K562 (cell line): ENCODE measurements around the gene ARHGAP28. TPM values are rescaled to one million over a fixed set of nuclear protein-coding genes. Genes with fewer than 3 reads are reported as not detected.

Source experiments
- ATAC-seq: fragments of 200-7000 bp; cut with Tn5 transposase; 3 replicates; pipeline ENCODE4 v1.9.1; 2020; ENCODE audit warnings: moderate library complexity
- BruUV-seq: library from RNA; stranded (reverse); fragments of 400-500 nt; replicated peaks from 2 replicates; lab custom pipeline; 2021; lab: Mats Ljungman, UMichigan
- CTCF ChIA-PET: fragments of 300-600 bp; formaldehyde crosslinking; extraction: SDS; loops from one replicate; lab custom pipeline; 2021; ENCODE audit warnings: low intra/inter-chr PET ratio; lab: Yijun Ruan, JAX
- POLR2A ChIA-PET: fragments of 300-600, 350-650 bp; sonication (Branson Sonifier 250); formaldehyde crosslinking; extraction: SDS; loops from one replicate; lab custom pipeline; 2021; ENCODE audit warnings: antibody characterized with exemption, inconsistent platforms; lab: Yijun Ruan, JAX
- DNase-seq, 4 experiments: peaks; one replicate each; pipeline versions ENCODE4 v3.0.0 to v3.0.0-alpha.2; 2011 to 2018; ENCODE audit warnings: low spot score in 3 of 4, mixed read lengths in 3 of 4; ENCODE audit errors: extremely low read depth in 1 of 4
- FAIRE-seq: peaks from 2 replicates; lab custom pipeline; 2011; peaks lifted over from hg19 to GRCh38; lab: Jason Lieb, UNC
- H2AFZ ChIP-seq: 2 replicates; pipeline ENCODE4 v1.6.0; 2011; ENCODE audit warnings: low read depth, low read length, control low read depth, inconsistent platforms
- H3K27ac ChIP-seq: fragments of 200-600 bp; 3 replicates; pipeline ENCODE4 v1.8.0; 2011; ENCODE audit warnings: low read depth, mild to moderate bottlenecking, control low read depth, inconsistent platforms, low read length, moderate library complexity, mixed read lengths; ENCODE audit errors: extremely low read depth
- H3K27me3 ChIP-seq, 2 experiments: fragments of 300-600 bp in 1 of 2; 2 replicates in 1 of 2; 3 replicates in 1 of 2; pipeline versions ENCODE4 v1.6.0 to v1.8.0; 2011; ENCODE audit warnings: inconsistent platforms in 2 of 2, low read length in 2 of 2, mild to moderate bottlenecking in 1 of 2, mixed read lengths in 1 of 2, moderate library complexity in 1 of 2; ENCODE audit not compliant: control insufficient read depth in 2 of 2, insufficient read depth in 2 of 2
- H3K36me3 ChIP-seq: fragments of 300-600 bp; 3 replicates; pipeline ENCODE4 v1.8.0; 2011; ENCODE audit warnings: mild to moderate bottlenecking, low read length, inconsistent platforms; ENCODE audit not compliant: control insufficient read depth, insufficient read depth
- H3K4me1 ChIP-seq, 2 experiments: fragments of 200-600 bp in 1 of 2; replicated peaks in 1 of 2; 2 replicates in 1 of 2; 3 replicates in 1 of 2; pipeline versions ENCODE4 v1.5.1 to v1.8.0; 2011; ENCODE audit warnings: inconsistent platforms in 2 of 2, low read length in 2 of 2, mild to moderate bottlenecking in 1 of 2, mixed read lengths in 1 of 2, moderate library complexity in 1 of 2; ENCODE audit not compliant: control insufficient read depth in 2 of 2, insufficient read depth in 2 of 2
- H3K4me2 ChIP-seq: 2 replicates; pipeline ENCODE4 v1.6.1; 2011; ENCODE audit warnings: low read length, control low read depth, inconsistent platforms, mixed read lengths; ENCODE audit not compliant: insufficient read depth
- H3K4me3 ChIP-seq: fragments of 200-600 bp; sonication (generic), shearing (Covaris generic); 2 replicates; pipeline ENCODE4 v1.5.1; 2016; ENCODE audit warnings: control low read depth, inconsistent platforms
- H3K79me2 ChIP-seq: fragments of 200-600 bp; 3 replicates; pipeline ENCODE4 v1.8.0; 2011; ENCODE audit warnings: low read length, inconsistent platforms; ENCODE audit not compliant: control insufficient read depth, insufficient read depth
- H3K9ac ChIP-seq, 2 experiments: 2 replicates each; pipeline versions ENCODE4 v1.6.0 to v1.6.1; 2011; ENCODE audit warnings: low read depth in 2 of 2, low read length in 2 of 2, control low read depth in 1 of 2, inconsistent platforms in 1 of 2, mild to moderate bottlenecking in 1 of 2, mixed read lengths in 1 of 2; ENCODE audit not compliant: insufficient read depth in 1 of 2
- H3K9me1 ChIP-seq: one replicate; pipeline ENCODE4 v1.6.0; 2011; ENCODE audit warnings: inconsistent platforms, mild to moderate bottlenecking, low read length, moderate library complexity; ENCODE audit not compliant: control insufficient read depth, insufficient read depth
- H3K9me3 ChIP-seq: replicated peaks from 2 replicates; pipeline ENCODE4 v1.5.1; 2011; ENCODE audit warnings: low read depth, low read length, inconsistent platforms; ENCODE audit not compliant: control insufficient read depth, insufficient read depth
- H4K20me1 ChIP-seq: replicated peaks from 2 replicates; pipeline ENCODE4 v1.6.1; 2011; ENCODE audit warnings: low read length, inconsistent platforms, mixed read lengths; ENCODE audit not compliant: control insufficient read depth, insufficient read depth
- ARID2 ChIP-seq: fragments of 450-650 bp; IDR thresholded peaks from 2 replicates; pipeline ENCODE4 v1.6.1; 2017; ENCODE audit warnings: antibody characterized with exemption, mild to moderate bottlenecking
- HDAC1 ChIP-seq, 2 experiments: fragments of 450-650 bp; IDR thresholded peaks; 2 replicates each; pipeline ENCODE4 v1.6.1; 2016 to 2017; ENCODE audit warnings: inconsistent platforms in 1 of 2, mild to moderate bottlenecking in 1 of 2, moderate library complexity in 1 of 2
- HDAC8 ChIP-seq: fragments of 450-650 bp; IDR thresholded peaks from 2 replicates; pipeline ENCODE4 v1.6.1; 2016; ENCODE audit warnings: mild to moderate bottlenecking, missing genetic modification characterization, moderate library complexity, missing compliant biosample characterization
- KAT8 ChIP-seq: fragments of 450-650 bp; IDR thresholded peaks from 2 replicates; pipeline ENCODE4 v1.6.1; 2016; ENCODE audit warnings: low read depth, mild to moderate bottlenecking
- RAD21 ChIP-seq, 2 experiments: fragments of 250-450 bp in 1 of 2; fragments of 450-650 bp in 1 of 2; sonication (Bioruptor Pico) in 1 of 2; formaldehyde crosslinking in 1 of 2; IDR thresholded peaks in 1 of 2; conservative IDR thresholded peaks in 1 of 2; 2 replicates each; pipeline versions ENCODE4 v1.4.0 to v1.8.0; 2020 to 2022; ENCODE audit warnings: mild to moderate bottlenecking in 2 of 2, moderate library complexity in 1 of 2
- RAD51 ChIP-seq: fragments of 450-650 bp; IDR thresholded peaks from 2 replicates; pipeline ENCODE4 v1.7.1; 2016; ENCODE audit warnings: low read depth, mild to moderate bottlenecking, borderline replicate concordance
- TAF7 ChIP-seq: fragments of 450-650 bp; IDR thresholded peaks from 2 replicates; pipeline ENCODE4 v1.6.1; 2016; ENCODE audit warnings: missing genetic modification characterization, missing compliant biosample characterization
- TOE1 ChIP-seq, 2 experiments: fragments of 450-650 bp in 1 of 2; sonication (generic) in 1 of 2; formaldehyde crosslinking in 1 of 2; IDR thresholded peaks; 2 replicates each; pipeline versions ENCODE4 v1.7.1 to v1.8.0; 2016 to 2022; ENCODE audit warnings: borderline replicate concordance in 2 of 2, mild to moderate bottlenecking in 2 of 2, antibody characterized with exemption in 1 of 2, inconsistent platforms in 1 of 2, low read depth in 1 of 2, missing genetic modification reagents in 1 of 2, moderate library complexity in 1 of 2
- ZBTB33 ChIP-seq: sonication (generic); formaldehyde crosslinking; IDR thresholded peaks from 2 replicates; pipeline ENCODE4 v1.8.1; 2023; ENCODE audit warnings: mild to moderate bottlenecking, missing genetic modification reagents
- ZBTB8A ChIP-seq: fragments of 450-650 bp; IDR thresholded peaks from 2 replicates; pipeline ENCODE4 v1.6.1; 2018; ENCODE audit warnings: mild to moderate bottlenecking, moderate library complexity; ENCODE audit not compliant: partially characterized antibody
- ZNF551 ChIP-seq: fragments of 250-450 bp; sonication (Bioruptor Pico); IDR thresholded peaks from 2 replicates; pipeline ENCODE4 v1.5.0; 2021; ENCODE audit warnings: mild to moderate bottlenecking, moderate library complexity
- ZNF696 ChIP-seq: fragments of 250-450 bp; sonication (Bioruptor Pico); conservative IDR thresholded peaks from 2 replicates; pipeline ENCODE4 v1.4.0; 2020; ENCODE audit warnings: mild to moderate bottlenecking, moderate library complexity
- ZNF75A ChIP-seq: fragments of 450-650 bp; formaldehyde crosslinking; IDR thresholded peaks from 2 replicates; pipeline ENCODE4 v1.4.0; 2020; ENCODE audit warnings: mild to moderate bottlenecking
- WGBS: fragments of 100-300 bp; shearing (Covaris generic); methylation state at CpG from one replicate; pipeline ENCODE4 v1.1.6; 2016; ENCODE audit warnings: low coverage, mixed read lengths; ENCODE audit not compliant: insufficient coverage; ENCODE audit errors: missing lambda C conversion rate; 5-methylcytosine and 5-hydroxymethylcytosine counted together
- in situ Hi-C: fragments of 300-500 bp; cut with MboI; formaldehyde crosslinking; loops from 4 replicates; pipeline ENCODE4 v1.15.0; 2018; ENCODE audit warnings: inconsistent platforms, mixed read lengths
- intact Hi-C: fragments of 100-400 bp; cut with micrococcal nuclease; formaldehyde crosslinking; loops from 2 replicates; pipeline ENCODE4 v1.14.2; 2022
- polyA plus RNA-seq, 8 experiments: library from polyadenylated mRNA; depleted of rRNA in 4 of 8; stranded (reverse) in 5 of 8; unstranded in 3 of 8; fragments of >200 nt; fragmentation: Nextera tagmentation in 2 of 8; fragmentation: Illumina TruSeq in 1 of 8; extraction: Ambion mirVana in 2 of 8; extraction: Trizol in 1 of 8; gene quantifications; 2 replicates each; pipeline versions ENCODE4 v1.2.1 to v1.2.3, GENCODE V29; 2011 to 2014; ENCODE audit warnings: inconsistent platforms in 1 of 8, missing spikeins in 1 of 8
- total RNA-seq, 7 experiments: library from RNA; depleted of rRNA in 6 of 7; stranded (reverse); fragments of >200 nt in 6 of 7; fragmentation: Illumina TruSeq in 2 of 7; extraction: Trizol in 2 of 7; gene quantifications; 2 replicates each; pipeline versions ENCODE4 v1.2.1 to v1.2.3, GENCODE V29; 2011 to 2021; ENCODE audit warnings: low replicate concordance in 1 of 7
- TF ChIP-seq, protein P1 (sequence below): sonication (generic); formaldehyde crosslinking; IDR thresholded peaks from 2 replicates; pipeline ENCODE4 v1.8.1; 2022; ENCODE audit warnings: missing genetic modification reagents

The ARHGAP28 gene
- total and polyA plus RNA-seq, 9 of the 15 experiments (the other 6 are each of a cell fraction or from before 2014, with no cell fraction given): 0.93 to 5.9 (median 5.0) TPM

- FAIRE-seq: no peak
- CTCF ChIA-PET: no interaction called here
- Histone ChIP-seq H2AFZ (no peak overlapping the region), H3K36me3 (no peaks in the 10 kb centered on the region), H3K9ac (no peak overlapping the region), H3K27ac (no peak overlapping the region), H4K20me1 (no peaks in the 10 kb centered on the region), H3K4me3 (no peak overlapping the region), H3K4me2 (no peak overlapping the region), H3K27me3 (peaks cover 0 to 10% of the 10 kb centered on the region in 2 experiments; a peak in 1 of 5 replicates), H3K9me3 (no peaks in the 10 kb centered on the region), H3K79me2 (no peaks in the 10 kb centered on the region), H3K4me1 (no peaks in the 10 kb centered on the region), H3K9me1 (no peaks in the 10 kb centered on the region)
- no TSS peak for BruUV-seq
- DNase-seq: no peak
- POLR2A ChIA-PET: interaction anchor here (1.0 kb wide), 1 partner anchor 16 kb away, joined by 3 read pairs; no protein-coding TSS in a partner anchor
- ATAC-seq: no peak
- TF ChIP-seq HDAC1 (IDR thresholded peaks at IDR 0.05) (no peak), HDAC8 (tag) (no peak), TOE1 (IDR thresholded peaks at IDR 0.05; ENCODE audit: borderline replicate concordance) (no peak), TOE1 (CRISPR knock-in tag; IDR thresholded peaks at IDR 0.05; ENCODE audit: borderline replicate concordance, low read depth) (no peak), RAD21 (CRISPR knock-in tag; conservative IDR thresholded peaks at IDR 0.05 in 1 of 2, IDR thresholded peaks at IDR 0.05 in 1 of 2) (no peak), TAF7 (tag) (no peak), RAD51 (no peak), ZBTB33 (CRISPR knock-in tag) (no peak), ZNF75A (CRISPR knock-in tag) (no peak), ZNF551 (CRISPR knock-in tag) (no peak), KAT8 (no peak), ARID2 (no peak), ZNF696 (CRISPR knock-in tag) (no peak), ZBTB8A (no peak)
- TF ChIP-seq, protein P1, sequence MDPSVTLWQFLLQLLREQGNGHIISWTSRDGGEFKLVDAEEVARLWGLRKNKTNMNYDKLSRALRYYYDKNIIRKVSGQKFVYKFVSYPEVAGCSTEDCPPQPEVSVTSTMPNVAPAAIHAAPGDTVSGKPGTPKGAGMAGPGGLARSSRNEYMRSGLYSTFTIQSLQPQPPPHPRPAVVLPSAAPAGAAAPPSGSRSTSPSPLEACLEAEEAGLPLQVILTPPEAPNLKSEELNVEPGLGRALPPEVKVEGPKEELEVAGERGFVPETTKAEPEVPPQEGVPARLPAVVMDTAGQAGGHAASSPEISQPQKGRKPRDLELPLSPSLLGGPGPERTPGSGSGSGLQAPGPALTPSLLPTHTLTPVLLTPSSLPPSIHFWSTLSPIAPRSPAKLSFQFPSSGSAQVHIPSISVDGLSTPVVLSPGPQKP: no peak
- intact Hi-C loops: no loop called here
- WGBS: 7% methylated on average over 14 of the region's 14 CpGs
- in situ Hi-C loops: loop anchor here (25.0 kb wide), 1 partner anchor 1815 kb away; no protein-coding TSS in a partner anchor
Observed at GRCh38 chr18:6877288-6877687, 147.8 kb downstream of the ARHGAP28 start.
